Heart right ventricle (tissue), 16 donors: ENCODE data around the gene IL12RB1. TPM values are rescaled to one million over a fixed set of nuclear protein-coding genes. Genes with fewer than 3 reads are reported as not detected.

Experiments used
- ATAC-seq, 8 donors: fragments of 200-7000 bp; cut with Tn5 transposase; one replicate each; pipeline ENCODE4 v1.9.1; 2020; ENCODE audit warnings: mild to moderate bottlenecking in 8 of 8, moderate library complexity in 8 of 8, moderate number of reproducible peaks in 1 of 8
- DNase-seq, 2 donors: peaks; one replicate each; pipeline ENCODE4 v3.0.0-alpha.2; 2020
- H3K27ac ChIP-seq, 10 donors: fragments of 200-600 bp; sonication (generic) in 2 of 10; one replicate each; pipeline versions ENCODE4 v1.5.0 to v1.8.0; 2020 to 2022; ENCODE audit warnings: mild to moderate bottlenecking in 3 of 10
- H3K27me3 ChIP-seq, 7 donors: fragments of 200-600 bp; one replicate each; pipeline ENCODE4 v1.8.0; 2021 to 2022; ENCODE audit warnings: mild to moderate bottlenecking in 2 of 7
- H3K36me3 ChIP-seq, 9 donors: fragments of 200-600 bp; sonication (generic) in 1 of 9; one replicate each; pipeline versions ENCODE4 v1.5.0 to v1.8.0; 2020 to 2022; ENCODE audit warnings: mild to moderate bottlenecking in 2 of 9
- H3K4me1 ChIP-seq, 9 donors: fragments of 200-600 bp; sonication (generic) in 1 of 9; one replicate each; pipeline versions ENCODE4 v1.5.0 to v1.8.0; 2020 to 2022; ENCODE audit warnings: mild to moderate bottlenecking in 4 of 9
- H3K4me3 ChIP-seq, 10 donors: fragments of 200-600 bp; sonication (generic) in 2 of 10; one replicate each; pipeline versions ENCODE4 v1.5.0 to v1.8.0; 2020 to 2022; ENCODE audit warnings: mild to moderate bottlenecking in 7 of 10, moderate library complexity in 2 of 10
- H3K9me3 ChIP-seq, 11 donors: fragments of 200-600 bp in 10 of 11; sonication (generic) in 2 of 11; one replicate each; pipeline versions ENCODE4 v1.5.0 to v1.8.0; 2013 to 2022; ENCODE audit warnings: mild to moderate bottlenecking in 2 of 11, control low read depth in 1 of 11, moderate library complexity in 1 of 11
- WGBS, 2 donors: extraction: QIAGEN DNeasy Blood & Tissue Kit; methylation state at CpG; one replicate each; pipeline ENCODE4 v1.1.7; 2013; ENCODE audit warnings: inconsistent platforms in 1 of 2; 5-methylcytosine and 5-hydroxymethylcytosine counted together
- intact Hi-C, 10 donors: fragments of 100-400 bp; cut with DNase I; formaldehyde crosslinking; loops; one replicate each; pipeline versions ENCODE4 v1.11.1 to v1.14.2; 2022
- polyA plus RNA-seq, 2 donors: library from polyadenylated mRNA; stranded (reverse); fragments of 200-250 nt; gene quantifications; one replicate each; pipeline ENCODE4 v1.2.3, GENCODE V29; 2013
- total RNA-seq, 10 donors: library from RNA; stranded (reverse); fragmentation: NEBNext Ultra II Directional in 3 of 10; extraction: Animal tissue kit (Norgen Biotek cat#: 25700) in 3 of 10; gene quantifications; one replicate each; pipeline versions ENCODE4 v1.2.1 to v1.2.4, GENCODE V29; 2021 to 2023
- TF ChIP-seq, protein P1 (sequence below), 9 donors: fragments of 200-600 bp; sonication (generic) in 2 of 9; IDR thresholded peaks; one replicate each; pipeline versions ENCODE4 v1.5.0 to v1.8.0; 2021 to 2022; ENCODE audit warnings: antibody characterized with exemption in 9 of 9, mild to moderate bottlenecking in 5 of 9, moderate library complexity in 1 of 9
- donor health status: Arrhythmogenic right ventricular cardiomyopathy.
- donor health status: ischemic (EF 13 %, LVEDD 7.1; RV severe dilation, severe dysfunction).
- donor health status: healthy with polysubstance abuse.
- donor health status: DM: no; HTN: yes; CAD: no.
- donor health status: DM: no; HTN: no; CAD: no.
- donor health status: ischemic (EF 25% LVEDD 6.9; RV normal size, moderate dysfunction).
- donor health status: ischemic (EF 25% LVEDD 5.7; RV mildly dilated, moderate dysfunction).
- donor health status: healthy.
- donor health status: DM: yes; HTN: yes; CAD: no.
- donor health status: Ischemic cardiomyopathy.
- donor health status: ischemic (EF 35%, LVEDD 5.7; RV mildly dilated, moderate dysfunction).
- donor health status: nonischemic (EF 11% LVEDD 7.7; RV severe dilation, severe dysfunction).
- donor health status: DM: yes; HTN: yes; CAD: no.
- donor health status: PGD.
- donor health status: ischemic (EF 29% LVEDD 5.4; RV normal size, mild dysfunction).
- donor health status: nonischemic (EF 23%, LVEDD 6.1; RV moderate dilation, normal function).

IL12RB1 gene
- total and polyA plus RNA-seq, 12 donors: 0.24 to 5.4 (median 0.44) TPM

DNA sequence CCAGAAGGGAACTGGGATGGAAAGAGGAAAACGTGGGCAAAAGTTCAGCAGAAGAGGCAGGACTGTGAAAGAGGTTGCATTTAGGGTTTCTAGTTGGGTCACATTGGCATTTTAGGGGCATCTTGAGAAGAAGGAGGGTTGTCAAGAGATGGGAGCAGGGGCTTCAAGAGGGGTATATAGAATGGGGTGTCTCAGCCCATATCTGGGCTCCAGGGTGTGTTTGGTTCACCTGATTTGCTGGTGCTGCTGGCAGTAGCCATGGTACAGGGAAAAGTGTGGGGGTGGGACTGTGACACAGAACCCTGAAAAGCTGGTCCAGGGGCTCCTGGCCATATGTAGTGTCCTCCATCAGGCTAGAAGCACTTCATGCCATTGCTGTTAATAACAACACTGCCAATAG is 33.4 kb upstream of the IL12RB1 start:
- Histone ChIP-seq H3K4me1 (peaks cover 4 to 40% (median 23%) of the 10 kb centered on the region in 9 donors), H3K9me3 (peaks cover 0 to 3% (median 0%) of the 10 kb centered on the region in 11 donors), H3K27me3 (no peaks in the 10 kb centered on the region), H3K4me3 (no peak overlapping the region), H3K36me3 (peaks cover 0 to 38% (median 0%) of the 10 kb centered on the region in 9 donors), H3K27ac (peak overlapping the region in 1 of 10 donors; percentile 84)
- WGBS, 2 donors: 72 to 76% methylated on average over 1 of the region's 1 CpG
- no peak for DNase-seq
- intact Hi-C loops: loop anchor here in 2 of 10 donors (5.0 kb wide), 2 partner anchors 37 to 132 kb away; no protein-coding TSS in a partner anchor
- TF ChIP-seq, protein P1, sequence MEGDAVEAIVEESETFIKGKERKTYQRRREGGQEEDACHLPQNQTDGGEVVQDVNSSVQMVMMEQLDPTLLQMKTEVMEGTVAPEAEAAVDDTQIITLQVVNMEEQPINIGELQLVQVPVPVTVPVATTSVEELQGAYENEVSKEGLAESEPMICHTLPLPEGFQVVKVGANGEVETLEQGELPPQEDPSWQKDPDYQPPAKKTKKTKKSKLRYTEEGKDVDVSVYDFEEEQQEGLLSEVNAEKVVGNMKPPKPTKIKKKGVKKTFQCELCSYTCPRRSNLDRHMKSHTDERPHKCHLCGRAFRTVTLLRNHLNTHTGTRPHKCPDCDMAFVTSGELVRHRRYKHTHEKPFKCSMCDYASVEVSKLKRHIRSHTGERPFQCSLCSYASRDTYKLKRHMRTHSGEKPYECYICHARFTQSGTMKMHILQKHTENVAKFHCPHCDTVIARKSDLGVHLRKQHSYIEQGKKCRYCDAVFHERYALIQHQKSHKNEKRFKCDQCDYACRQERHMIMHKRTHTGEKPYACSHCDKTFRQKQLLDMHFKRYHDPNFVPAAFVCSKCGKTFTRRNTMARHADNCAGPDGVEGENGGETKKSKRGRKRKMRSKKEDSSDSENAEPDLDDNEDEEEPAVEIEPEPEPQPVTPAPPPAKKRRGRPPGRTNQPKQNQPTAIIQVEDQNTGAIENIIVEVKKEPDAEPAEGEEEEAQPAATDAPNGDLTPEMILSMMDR (IDR thresholded peaks at IDR 0.05): no peak
- ATAC-seq: no peak

DNA sequence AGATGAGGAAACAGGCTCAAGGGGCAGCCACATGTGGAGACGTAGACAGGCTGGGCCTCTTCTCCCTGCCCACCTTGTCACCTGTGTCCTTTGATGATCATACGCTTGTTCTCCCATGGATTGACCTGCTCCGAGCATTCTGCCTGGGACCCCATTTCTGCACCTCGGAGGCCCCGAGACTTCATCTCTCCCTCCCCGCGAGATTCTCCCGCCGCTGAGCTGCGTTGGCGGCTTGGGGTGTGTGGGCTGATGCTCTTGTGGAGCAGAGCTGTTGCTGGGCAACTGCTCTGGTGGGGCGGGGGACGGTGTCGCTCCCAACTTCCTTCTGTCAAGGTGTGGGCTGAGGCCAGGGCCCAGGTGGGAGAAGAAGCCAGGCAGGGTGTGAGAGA is 33.0 kb upstream of the IL12RB1 start:
- TF ChIP-seq, protein P1 (IDR thresholded peaks at IDR 0.05): no peak
- Histone ChIP-seq H3K4me1 (peaks cover 4 to 40% (median 23%) of the 10 kb centered on the region in 9 donors), H3K9me3 (peaks cover 0 to 3% (median 0%) of the 10 kb centered on the region in 11 donors), H3K27me3 (no peaks in the 10 kb centered on the region), H3K27ac (peak overlapping the region in 1 of 10 donors; percentile 84), H3K4me3 (peak overlapping the region in 1 of 10 donors; percentile 83), H3K36me3 (peaks cover 0 to 34% (median 0%) of the 10 kb centered on the region in 9 donors)
- ATAC-seq: no peak
- intact Hi-C loops: loop anchor here in 7 of 10 donors (5.0 to 10.0 kb wide), 7 partner anchors 33 to 205 kb away; partner anchors contain the start of genes PIK3R2 (in 2 of the 7) and LSM4 (in 1 of the 7)
- DNase-seq: no peak
- WGBS, 2 donors: 83 to 85% methylated on average over 14 of the region's 14 CpGs

DNA sequence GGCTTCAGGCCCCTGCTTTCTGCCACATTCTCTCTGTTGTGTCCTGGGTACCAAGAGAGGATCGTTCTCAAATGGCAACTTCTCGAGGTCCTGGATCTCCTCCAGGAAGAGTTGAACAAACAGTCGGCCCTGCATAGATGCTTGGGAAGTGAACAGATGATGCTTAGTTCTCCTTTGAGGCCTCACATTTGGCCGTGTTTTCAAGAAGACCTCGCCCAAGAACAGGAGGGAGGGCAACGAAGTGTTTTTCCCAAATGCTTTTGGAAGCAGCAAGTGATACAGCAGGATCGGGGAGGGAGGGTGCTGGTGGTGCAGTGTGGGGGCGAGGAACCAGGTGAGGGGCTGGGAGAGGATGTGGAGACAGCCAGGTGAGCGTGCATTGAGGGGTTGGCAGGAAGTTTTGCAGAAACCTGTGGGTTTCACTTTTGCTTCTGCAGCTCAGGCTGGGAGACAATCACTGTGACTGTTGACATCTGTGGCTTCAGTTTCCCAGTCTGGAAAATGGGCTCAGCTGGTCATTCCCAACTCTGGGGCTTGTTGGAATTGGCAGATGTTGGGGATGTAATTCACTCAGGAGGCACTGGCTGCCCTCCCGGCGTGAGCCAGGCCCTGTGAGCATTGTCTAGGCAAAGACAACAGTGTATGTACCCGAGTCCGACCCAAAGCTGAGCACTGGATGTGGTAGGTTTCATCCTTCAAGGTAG is 32.4 kb upstream of the IL12RB1 start:
- H3K4me3 ChIP-seq: peak overlapping the region in 4 of 10 donors; percentile 66 to 89 (median 79)
- peak overlapping the region in 3 of 10 donors; percentile 72 to 84 (median 79) for H3K27ac ChIP-seq
- 45 to 55% methylated on average over 13 of the region's 13 CpGs for WGBS, 2 donors
- DNase-seq (no peak), ATAC-seq (no peak)
- H3K27me3 ChIP-seq: no peaks in the 10 kb centered on the region
- intact Hi-C loops: loop anchor here in 6 of 10 donors (5.0 to 10.0 kb wide), 6 partner anchors 33 to 206 kb away; partner anchors contain the start of genes PIK3R2 (in 2 of the 6) and LSM4 (in 1 of the 6)
- H3K36me3 ChIP-seq: peaks cover 0 to 29% (median 0%) of the 10 kb centered on the region in 9 donors
- H3K9me3 ChIP-seq: peaks cover 0 to 3% (median 0%) of the 10 kb centered on the region in 11 donors
- TF ChIP-seq, protein P1 (IDR thresholded peaks at IDR 0.05): no peak
- H3K4me1 ChIP-seq: peaks cover 4 to 40% (median 23%) of the 10 kb centered on the region in 9 donors

DNA sequence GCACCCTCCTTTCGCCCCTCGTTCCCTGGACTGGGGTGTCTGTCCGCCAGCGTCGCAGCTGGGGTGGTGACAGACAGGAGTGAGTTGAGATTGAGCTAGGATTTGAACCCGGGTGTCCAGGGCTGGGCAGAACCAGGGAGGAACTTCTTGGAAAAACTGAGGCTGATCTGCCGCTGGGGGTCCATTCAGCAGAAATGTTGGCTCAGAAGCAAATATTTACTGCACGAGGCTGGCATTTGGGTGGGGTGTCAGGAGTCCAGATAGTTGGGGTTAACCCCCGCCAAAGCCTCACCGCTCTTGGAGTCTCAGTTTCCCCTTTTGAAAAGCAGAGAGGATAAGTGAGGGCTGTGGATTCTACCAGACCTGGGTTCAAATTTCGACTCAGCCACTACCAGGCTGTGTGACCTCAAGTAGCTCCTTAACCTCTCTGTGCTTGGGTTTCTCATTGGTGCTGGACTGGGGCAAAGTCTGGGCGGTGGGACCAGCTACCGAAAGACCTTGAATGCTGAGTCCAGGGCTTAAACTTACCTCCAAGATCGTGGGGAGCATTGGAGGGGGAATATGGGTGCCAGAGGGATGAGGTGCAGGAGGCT is 31.8 kb upstream of the IL12RB1 start:
- TF ChIP-seq, protein P1 (IDR thresholded peaks at IDR 0.05): no peak
- DNase-seq: no peak
- intact Hi-C loops: loop anchor here in 6 of 10 donors (5.0 to 10.0 kb wide), 6 partner anchors 34 to 206 kb away; partner anchors contain the start of genes PIK3R2 (in 2 of the 6) and LSM4 (in 1 of the 6)
- H3K9me3 ChIP-seq: peaks cover 0 to 3% (median 0%) of the 10 kb centered on the region in 11 donors
- H3K4me3 ChIP-seq: peak overlapping the region; percentile 21 to 89 (median 78)
- peak in 2 of 8 donors; percentile 5 to 18 for ATAC-seq
- WGBS, 2 donors: 39 to 40% methylated on average over 14 of the region's 14 CpGs
- H3K27ac ChIP-seq: peak overlapping the region in 9 of 10 donors; percentile 6 to 84 (median 71)
- no peaks in the 10 kb centered on the region for H3K27me3 ChIP-seq
- H3K36me3 ChIP-seq: peaks cover 0 to 28% (median 0%) of the 10 kb centered on the region in 9 donors
- peaks cover 4 to 38% (median 23%) of the 10 kb centered on the region in 9 donors for H3K4me1 ChIP-seq
